OCI-LY7 (cell line): ENCODE results near the gene GBP4.

Experiments
- EZH2phosphoT487 ChIP-seq: fragments of 200-600 bp; sonication (generic); IDR thresholded peaks from 2 replicates; pipeline ENCODE4 v1.6.1; 2018; ENCODE audit warnings: low read depth, borderline replicate concordance, mild to moderate bottlenecking, mixed run types, antibody characterized with exemption, low read length, moderate library complexity, mixed read lengths
- TF ChIP-seq, protein P1 (sequence below): fragments of 200-600 bp; sonication (generic); conservative IDR thresholded peaks from 2 replicates; pipeline ENCODE4 v1.5.1; 2014; ENCODE audit warnings: mild to moderate bottlenecking, antibody characterized with exemption, low read length, moderate library complexity, mixed read lengths

DNA sequence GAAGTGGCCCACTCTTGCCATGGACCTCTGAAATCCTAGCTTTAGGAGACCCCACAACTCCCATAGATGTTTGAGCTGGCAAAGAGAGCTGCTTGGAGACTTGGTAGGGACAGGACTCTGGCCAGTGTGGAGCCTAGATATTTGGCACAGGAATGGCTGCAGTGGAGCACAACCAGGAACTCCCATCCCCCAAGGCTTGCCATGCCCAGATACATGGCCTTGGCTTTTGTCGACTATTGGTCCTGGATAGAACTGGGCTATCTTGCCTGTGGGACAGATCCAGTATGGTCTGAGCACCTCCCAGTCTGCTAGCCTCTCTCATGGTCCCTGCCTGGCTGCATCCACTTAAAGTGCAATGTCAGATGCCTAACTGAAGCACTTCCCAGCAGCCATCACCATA lies 65.0 kb downstream of the GBP4 start:
- TF ChIP-seq, protein P1, sequence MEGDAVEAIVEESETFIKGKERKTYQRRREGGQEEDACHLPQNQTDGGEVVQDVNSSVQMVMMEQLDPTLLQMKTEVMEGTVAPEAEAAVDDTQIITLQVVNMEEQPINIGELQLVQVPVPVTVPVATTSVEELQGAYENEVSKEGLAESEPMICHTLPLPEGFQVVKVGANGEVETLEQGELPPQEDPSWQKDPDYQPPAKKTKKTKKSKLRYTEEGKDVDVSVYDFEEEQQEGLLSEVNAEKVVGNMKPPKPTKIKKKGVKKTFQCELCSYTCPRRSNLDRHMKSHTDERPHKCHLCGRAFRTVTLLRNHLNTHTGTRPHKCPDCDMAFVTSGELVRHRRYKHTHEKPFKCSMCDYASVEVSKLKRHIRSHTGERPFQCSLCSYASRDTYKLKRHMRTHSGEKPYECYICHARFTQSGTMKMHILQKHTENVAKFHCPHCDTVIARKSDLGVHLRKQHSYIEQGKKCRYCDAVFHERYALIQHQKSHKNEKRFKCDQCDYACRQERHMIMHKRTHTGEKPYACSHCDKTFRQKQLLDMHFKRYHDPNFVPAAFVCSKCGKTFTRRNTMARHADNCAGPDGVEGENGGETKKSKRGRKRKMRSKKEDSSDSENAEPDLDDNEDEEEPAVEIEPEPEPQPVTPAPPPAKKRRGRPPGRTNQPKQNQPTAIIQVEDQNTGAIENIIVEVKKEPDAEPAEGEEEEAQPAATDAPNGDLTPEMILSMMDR: no peak
- no peak for TF ChIP-seq EZH2phosphoT487
